ENCODE measurements around the gene ARL6.

ARL6 gene

GRCh38 chr3:97764407-97765238 is at the start of gene ARL6:
ARL6 (plus strand) TSS chr3:97764758; CDS start chr3:97768108, 3,350 bp downstream.
- TF ChIP-seq MAX (IDR thresholded peaks at IDR 0.05), result peak; percentile 78
- no peak for TF ChIP-seq USF1 (IDR thresholded peaks at IDR 0.05)
- peak; percentile 42; the same call in 1 of the 2 replicates for TF ChIP-seq CREB1 (IDR thresholded peaks at IDR 0.05; ENCODE audit: low read depth)
- peak; percentile 54; the same call in 1 of the 2 replicates for TF ChIP-seq FOXM1 (IDR thresholded peaks at IDR 0.05; ENCODE audit: borderline replicate concordance, low read depth)
- TF ChIP-seq TCF12 (IDR thresholded peaks at IDR 0.05; ENCODE audit: low read depth), result peak; percentile 62; the same call in 1 of the 2 replicates
- TF ChIP-seq ZBTB7A (IDR thresholded peaks at IDR 0.05; ENCODE audit: low read depth), result peak; percentile 65; the same call in 1 of the 2 replicates
- TF ChIP-seq TAF1 (IDR thresholded peaks at IDR 0.05; ENCODE audit: low read depth), result peak; percentile 77; the same call in 1 of the 2 replicates
- TF ChIP-seq EGR1 (IDR thresholded peaks at IDR 0.05), result no peak
- TF ChIP-seq REST (IDR thresholded peaks at IDR 0.05; ENCODE audit: low read depth), result no peak

- TF ChIP-seq CEBPB (IDR thresholded peaks at IDR 0.05) (no peak), RAD21 (IDR thresholded peaks at IDR 0.05; ENCODE audit: low read depth) (peak; percentile 93)
These were observed 45.3 kb upstream of the ARL6 start for GRCh38 chr3:97719156-97719821.

- TF ChIP-seq TEAD4 (IDR thresholded peaks at IDR 0.05) (no peak), MAX (IDR thresholded peaks at IDR 0.05) (no peak)
These were observed 44.1 kb upstream of the ARL6 start for GRCh38 chr3:97720417-97720816.

GRCh38 chr3:97721446-97721845 is 43.1 kb upstream of the ARL6 start:
- TF ChIP-seq REST (IDR thresholded peaks at IDR 0.05; ENCODE audit: low read depth) (no peak), ZBTB7A (IDR thresholded peaks at IDR 0.05; ENCODE audit: low read depth) (no peak)

GRCh38 chr3:97736928-97737327 is 27.6 kb upstream of the ARL6 start:
- no peak for TF ChIP-seq MAX (IDR thresholded peaks at IDR 0.05)
- no peak for TF ChIP-seq YY1 (IDR thresholded peaks at IDR 0.05; ENCODE audit: low read depth)
- TF ChIP-seq TEAD4 (IDR thresholded peaks at IDR 0.05), result no peak
- TF ChIP-seq NFIC (IDR thresholded peaks at IDR 0.05), result no peak
- no peak for TF ChIP-seq ZBTB7A (IDR thresholded peaks at IDR 0.05; ENCODE audit: low read depth)
- no peak for TF ChIP-seq EGR1 (IDR thresholded peaks at IDR 0.05)
- no peak for TF ChIP-seq CEBPB (IDR thresholded peaks at IDR 0.05)
- TF ChIP-seq EP300 (IDR thresholded peaks at IDR 0.05; ENCODE audit: borderline replicate concordance), result no peak
- no peak for TF ChIP-seq USF1 (IDR thresholded peaks at IDR 0.05)
- no peak for TF ChIP-seq RAD21 (IDR thresholded peaks at IDR 0.05; ENCODE audit: low read depth)
- TF ChIP-seq TAF1 (IDR thresholded peaks at IDR 0.05; ENCODE audit: low read depth), result no peak
- TF ChIP-seq FOXM1 (IDR thresholded peaks at IDR 0.05; ENCODE audit: borderline replicate concordance, low read depth), result no peak
- no peak for TF ChIP-seq REST (IDR thresholded peaks at IDR 0.05; ENCODE audit: low read depth)
- TF ChIP-seq TCF12 (IDR thresholded peaks at IDR 0.05; ENCODE audit: low read depth), result no peak

All from Ishikawa (cell line).